Activated CD8-positive, alpha-beta T cell treated with anti-CD3 and anti-CD28 coated beads for 36 hours (primary cell): ENCODE results near the gene REV1. TPM values are rescaled to one million over a fixed set of nuclear protein-coding genes. Genes with fewer than 3 reads are reported as not detected.

Experiments
- ATAC-seq: fragments of 200-7000 bp; cut with Tn5 transposase; one replicate; pipeline ENCODE4 v1.10.0; 2021; ENCODE audit warnings: mild to moderate bottlenecking, moderate library complexity
- CTCF ChIA-PET: fragments of 350-600 bp; sonication (Branson Sonifier 250); formaldehyde crosslinking; loops from one replicate; lab custom pipeline; 2021; ENCODE audit warnings: antibody characterized with exemption; lab: Charles Lee
- POLR2A ChIA-PET: fragments of 350-600 bp; sonication (Branson Sonifier 250); formaldehyde crosslinking; loops from one replicate; lab custom pipeline; 2021; ENCODE audit warnings: antibody characterized with exemption; lab: Charles Lee
- DNase-seq: peaks from one replicate; pipeline ENCODE4 v3.0.0-alpha.2; 2020
- H3K27ac Mint-ChIP-seq: one replicate; pipeline ENCODE4 v1.8.0; 2021; ENCODE audit warnings: mild to moderate bottlenecking, mixed read lengths
- H3K27me3 Mint-ChIP-seq: one replicate; pipeline ENCODE4 v1.8.0; 2021; ENCODE audit warnings: mixed read lengths
- H3K36me3 Mint-ChIP-seq: one replicate; pipeline ENCODE4 v1.8.0; 2021; ENCODE audit warnings: low read depth, mixed read lengths
- H3K4me1 Mint-ChIP-seq: one replicate; pipeline ENCODE4 v1.8.0; 2021; ENCODE audit warnings: low read depth, mixed read lengths
- H3K4me3 Mint-ChIP-seq: one replicate; pipeline ENCODE4 v1.8.0; 2021; ENCODE audit warnings: mild to moderate bottlenecking, moderate library complexity, mixed read lengths
- H3K9me3 Mint-ChIP-seq: one replicate; pipeline ENCODE4 v1.8.0; 2021; ENCODE audit warnings: mixed read lengths
- intact Hi-C: fragments of 100-400 bp; cut with micrococcal nuclease; formaldehyde crosslinking; loops from one replicate; pipeline ENCODE4 v1.10.0; 2022
- total RNA-seq, 2 experiments: library from RNA; stranded (reverse); gene quantifications; one replicate each; pipeline ENCODE4 v1.2.3, GENCODE V29; 2021
- TF ChIP-seq, protein P1 (sequence below): fragments of 200-600 bp; IDR thresholded peaks from one replicate; pipeline ENCODE4 v1.8.0; 2022; ENCODE audit warnings: antibody characterized with exemption, mild to moderate bottlenecking

Gene REV1
- total RNA-seq, 2 experiments from 2014 or later: 29.2 to 31.1 TPM

DNA sequence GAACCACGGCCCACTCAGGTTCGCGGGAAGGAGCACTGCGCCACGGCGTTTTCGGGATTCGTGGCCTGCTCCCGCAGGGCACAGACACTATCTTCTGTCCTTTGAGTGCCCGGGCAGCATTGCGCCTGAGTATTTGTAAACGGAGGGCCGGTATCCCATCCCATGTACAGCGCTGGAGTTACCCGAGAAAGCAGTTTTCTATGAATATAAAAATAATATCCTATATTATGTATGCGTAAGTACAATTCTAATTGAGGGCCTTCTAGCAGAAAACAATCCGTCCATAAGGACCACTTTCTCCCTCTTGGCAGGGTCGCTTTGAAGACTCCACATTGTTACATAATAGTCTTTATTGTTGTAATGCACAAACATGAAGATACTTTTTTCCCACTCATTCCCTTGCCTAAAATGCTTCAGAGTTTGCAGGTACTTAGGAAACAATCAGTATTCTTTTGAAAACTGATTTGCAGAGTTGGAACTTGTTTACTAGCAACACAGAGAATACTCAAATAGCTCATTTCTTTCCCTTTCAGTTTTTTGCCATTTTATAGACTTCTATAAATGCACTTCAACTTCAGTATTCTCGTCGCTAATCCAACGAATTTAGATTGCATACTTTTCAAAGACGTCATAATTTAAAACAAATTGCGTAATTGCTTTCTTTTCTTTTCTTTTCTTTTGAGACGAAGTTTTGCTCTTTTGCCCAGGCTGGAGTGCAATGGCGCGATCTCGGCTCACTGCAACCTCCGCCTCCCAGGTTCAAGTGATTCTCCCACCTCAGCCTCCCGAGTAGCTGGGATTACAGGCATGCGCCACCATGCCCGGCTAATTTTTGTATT is 1.0 kb upstream of the REV1 start:
- Mint-ChIP-seq H3K4me1 (peaks cover 30% of the 10 kb centered on the region), H3K27me3 (no peaks in the 10 kb centered on the region), H3K9me3 (no peaks in the 10 kb centered on the region), H3K36me3 (peaks cover 15% of the 10 kb centered on the region), H3K27ac (peak overlapping the region; percentile 92), H3K4me3 (peak overlapping the region; percentile 86)
- POLR2A ChIA-PET: interaction anchor here (0.9 kb wide), 1 partner anchor 349 kb away, joined by 3 read pairs; the partner anchor contains the start of gene C2orf15
- no peak for ATAC-seq
- DNase-seq: no peak
- CTCF ChIA-PET: interaction anchor here (0.7 to 1.9 kb wide), 12 partner anchors 9 to 334 kb away, joined by 3 to 7 read pairs (median 3); partner anchors contain the start of gene TXNDC9
- intact Hi-C loops: loop anchor here (2.0 kb wide), 1 partner anchor 154 kb away; the partner anchor contains the start of genes EIF5B and TXNDC9
- TF ChIP-seq, protein P1, sequence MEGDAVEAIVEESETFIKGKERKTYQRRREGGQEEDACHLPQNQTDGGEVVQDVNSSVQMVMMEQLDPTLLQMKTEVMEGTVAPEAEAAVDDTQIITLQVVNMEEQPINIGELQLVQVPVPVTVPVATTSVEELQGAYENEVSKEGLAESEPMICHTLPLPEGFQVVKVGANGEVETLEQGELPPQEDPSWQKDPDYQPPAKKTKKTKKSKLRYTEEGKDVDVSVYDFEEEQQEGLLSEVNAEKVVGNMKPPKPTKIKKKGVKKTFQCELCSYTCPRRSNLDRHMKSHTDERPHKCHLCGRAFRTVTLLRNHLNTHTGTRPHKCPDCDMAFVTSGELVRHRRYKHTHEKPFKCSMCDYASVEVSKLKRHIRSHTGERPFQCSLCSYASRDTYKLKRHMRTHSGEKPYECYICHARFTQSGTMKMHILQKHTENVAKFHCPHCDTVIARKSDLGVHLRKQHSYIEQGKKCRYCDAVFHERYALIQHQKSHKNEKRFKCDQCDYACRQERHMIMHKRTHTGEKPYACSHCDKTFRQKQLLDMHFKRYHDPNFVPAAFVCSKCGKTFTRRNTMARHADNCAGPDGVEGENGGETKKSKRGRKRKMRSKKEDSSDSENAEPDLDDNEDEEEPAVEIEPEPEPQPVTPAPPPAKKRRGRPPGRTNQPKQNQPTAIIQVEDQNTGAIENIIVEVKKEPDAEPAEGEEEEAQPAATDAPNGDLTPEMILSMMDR: peak; percentile 18

DNA sequence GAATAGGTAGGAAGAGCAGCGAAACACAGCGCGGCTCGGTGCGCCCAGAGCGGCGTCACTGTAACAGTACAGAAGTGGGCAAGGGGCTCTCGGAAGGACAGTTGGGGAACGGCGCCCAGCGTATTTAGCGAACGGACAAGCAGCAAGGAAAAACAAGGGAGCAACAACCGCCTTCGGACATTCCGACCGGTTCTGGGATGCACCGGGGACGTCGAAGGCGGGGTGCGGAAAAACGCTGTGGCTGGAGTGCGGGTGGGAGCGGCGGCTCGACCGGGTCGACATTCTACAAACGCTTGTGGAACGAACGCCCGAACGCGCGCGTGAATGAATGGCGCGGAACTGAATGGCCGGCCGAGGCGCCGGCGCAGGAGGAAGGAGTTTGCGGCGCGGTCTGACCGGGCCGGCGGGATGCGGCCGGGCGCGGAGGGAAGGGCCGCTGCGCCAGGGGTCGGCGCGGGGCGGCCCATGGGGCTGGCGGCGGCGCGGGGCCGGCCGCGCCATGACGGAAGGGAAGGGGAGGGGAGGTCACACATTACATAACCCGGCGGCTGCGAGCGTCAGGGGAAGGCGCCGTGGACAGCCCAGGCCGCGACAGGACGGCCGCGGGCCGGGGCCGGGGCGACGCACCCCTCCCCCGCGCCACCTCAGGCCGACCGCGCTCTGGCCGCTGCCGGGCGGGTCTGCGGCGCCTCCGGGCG is 605 bp downstream of the REV1 start:
- TF ChIP-seq, protein P1: no peak
- Mint-ChIP-seq H3K4me3 (peak overlapping the region; percentile 95), H3K4me1 (peaks cover 45% of the 10 kb centered on the region), H3K9me3 (no peaks in the 10 kb centered on the region), H3K36me3 (peaks cover 15% of the 10 kb centered on the region), H3K27ac (peak overlapping the region; percentile 98), H3K27me3 (no peaks in the 10 kb centered on the region)
- ATAC-seq (peak; percentile 8), DNase-seq (peak; percentile 57)
- ChIA-PET POLR2A (no interaction called here), CTCF (no interaction called here)
- intact Hi-C loops: no loop called here

DNA sequence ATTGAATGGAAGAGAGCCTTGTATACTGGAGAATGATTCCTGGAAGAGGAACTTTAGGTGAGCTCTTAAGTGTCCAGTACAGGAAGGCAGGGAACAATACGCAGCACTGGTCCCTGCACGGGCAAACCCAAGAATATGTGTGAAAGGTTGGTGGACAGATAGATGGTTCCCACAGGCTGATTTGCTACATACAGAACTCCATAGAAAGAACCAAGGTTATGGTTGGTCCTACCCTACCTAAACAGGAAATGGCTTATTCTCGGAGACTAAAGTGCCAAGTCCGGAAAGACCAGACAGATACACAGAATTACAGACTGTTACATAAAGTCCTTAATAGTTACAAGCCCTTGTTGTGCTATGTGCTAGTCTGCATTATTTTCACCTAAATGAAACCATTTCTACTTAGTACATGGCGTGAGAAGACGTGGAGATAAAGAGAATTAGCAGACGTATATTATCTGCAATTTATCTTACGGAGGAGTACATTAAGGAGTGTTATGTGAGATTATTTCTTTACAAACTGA is 1.2 kb downstream of the REV1 start:
- TF ChIP-seq, protein P1: no peak
- Mint-ChIP-seq H3K4me1 (peaks cover 45% of the 10 kb centered on the region), H3K36me3 (peaks cover 15% of the 10 kb centered on the region), H3K27ac (peak overlapping the region; percentile 98), H3K9me3 (no peaks in the 10 kb centered on the region), H3K27me3 (no peaks in the 10 kb centered on the region), H3K4me3 (peak overlapping the region; percentile 95)
- intact Hi-C loops: no loop called here
- ATAC-seq (no peak), DNase-seq (no peak)
- ChIA-PET POLR2A (no interaction called here), CTCF (no interaction called here)

DNA sequence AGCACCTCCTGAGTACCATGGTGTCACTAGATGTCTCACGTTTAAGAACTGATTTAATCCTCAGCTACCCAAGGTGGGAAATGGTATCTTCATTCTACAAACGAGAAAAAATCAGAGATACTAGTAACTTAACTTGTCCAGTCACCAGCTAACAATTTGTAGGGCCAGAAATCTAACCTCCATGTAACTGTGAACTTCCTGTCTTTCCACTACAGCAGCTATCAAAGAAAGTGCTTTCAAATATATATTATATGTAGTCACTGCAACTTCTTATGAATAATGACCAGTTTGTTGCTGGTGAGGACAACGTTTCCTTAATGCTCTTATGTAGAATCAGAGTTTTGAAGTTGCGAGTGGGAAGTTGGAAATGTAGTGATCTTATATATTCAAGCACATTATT is 1.9 kb downstream of the REV1 start:
- no peaks in the 10 kb centered on the region for H3K27me3 Mint-ChIP-seq
- intact Hi-C loops: no loop called here
- peak overlapping the region; percentile 95 for H3K4me3 Mint-ChIP-seq
- POLR2A ChIA-PET: no interaction called here
- peaks cover 49% of the 10 kb centered on the region for H3K4me1 Mint-ChIP-seq
- CTCF ChIA-PET: no interaction called here
- DNase-seq (no peak), ATAC-seq (no peak)
- H3K9me3 Mint-ChIP-seq: no peaks in the 10 kb centered on the region
- peaks cover 15% of the 10 kb centered on the region for H3K36me3 Mint-ChIP-seq
- TF ChIP-seq, protein P1: no peak
- no peak overlapping the region for H3K27ac Mint-ChIP-seq
